Neural progenitor cell (in vitro differentiated cells): ENCODE results near the gene ACAD10.

Experiments
- CTCF ChIP-seq: fragments of 200-600 bp; sonication (generic); IDR thresholded peaks from 2 replicates; pipeline ENCODE4 v1.5.1; 2017; ENCODE audit warnings: antibody characterized with exemption, mild to moderate bottlenecking
- EZH2 ChIP-seq: fragments of 200-600 bp; sonication (generic); IDR thresholded peaks from 2 replicates; pipeline ENCODE4 v1.6.1; 2017; ENCODE audit warnings: antibody characterized with exemption, mild to moderate bottlenecking, moderate library complexity
- EZH2phosphoT487 ChIP-seq: fragments of 200-600 bp; sonication (generic); IDR thresholded peaks from 2 replicates; pipeline ENCODE4 v1.6.1; 2017; ENCODE audit warnings: antibody characterized with exemption

- TF ChIP-seq CTCF (no peak), EZH2 (no peak), EZH2phosphoT487 (no peak)
Measured at GRCh38 chr12:111780166-111780565, 94.3 kb downstream of the ACAD10 start.
